Loucy (cell line): ENCODE measurements around the gene CALHM2.

Source experiments
- H2AFZ ChIP-seq: fragments of 200-600 bp; sonication (generic); 2 replicates; pipeline ENCODE4 v1.6.0; 2016; ENCODE audit warnings: antibody characterized with exemption, mild to moderate bottlenecking, low read length, moderate library complexity
- H3F3A ChIP-seq: fragments of 200-600 bp; 2 replicates; pipeline ENCODE4 v1.6.0; 2016; ENCODE audit warnings: antibody characterized with exemption, low read depth, mild to moderate bottlenecking
- H3K27me3 ChIP-seq: fragments of 200-600 bp; sonication (generic); 2 replicates; pipeline ENCODE4 v1.6.1; 2014; ENCODE audit warnings: low read length, mild to moderate bottlenecking; ENCODE audit not compliant: insufficient read depth, poor library complexity, severe bottlenecking
- H3K36me3 ChIP-seq: fragments of 200-600 bp; sonication (generic); 2 replicates; pipeline ENCODE4 v1.6.1; 2016; ENCODE audit warnings: low read length; ENCODE audit not compliant: insufficient read depth
- H3K4me1 ChIP-seq: fragments of 200-600 bp; sonication (generic); 2 replicates; pipeline ENCODE4 v1.5.1; 2014; ENCODE audit warnings: low read length, mild to moderate bottlenecking; ENCODE audit not compliant: insufficient read depth, poor library complexity, severe bottlenecking
- H3K4me2 ChIP-seq: fragments of 200-600 bp; sonication (generic); 2 replicates; pipeline ENCODE4 v1.6.0; 2014; ENCODE audit warnings: antibody characterized with exemption, low read length, low read depth, mild to moderate bottlenecking; ENCODE audit not compliant: poor library complexity, severe bottlenecking
- H3K4me3 ChIP-seq: fragments of 200-600 bp; sonication (generic); 2 replicates; pipeline ENCODE4 v1.5.1; 2014; ENCODE audit warnings: low read length, mild to moderate bottlenecking, mixed read lengths; ENCODE audit not compliant: poor library complexity, severe bottlenecking
- H3K79me2 ChIP-seq: fragments of 200-600 bp; sonication (generic); 2 replicates; pipeline ENCODE4 v1.6.1; 2014; ENCODE audit warnings: low read length; ENCODE audit not compliant: insufficient read depth
- H3K9ac ChIP-seq: fragments of 200-600 bp; sonication (generic); 2 replicates; pipeline ENCODE4 v1.6.0; 2014; ENCODE audit warnings: mild to moderate bottlenecking, low read depth, low read length, moderate library complexity; ENCODE audit not compliant: poor library complexity, severe bottlenecking
- H3K9me2 ChIP-seq: fragments of 200-600 bp; sonication (generic); replicated peaks from 2 replicates; pipeline ENCODE4 v1.6.1; 2016; ENCODE audit warnings: low read depth, low read length, mixed read lengths
- H3K9me3 ChIP-seq: fragments of 200-600 bp; sonication (generic); 2 replicates; pipeline ENCODE4 v1.6.1; 2014; ENCODE audit warnings: mild to moderate bottlenecking, antibody characterized with exemption, low read length, low read depth; ENCODE audit not compliant: insufficient read depth
- H4K20me1 ChIP-seq: fragments of 200-600 bp; sonication (generic); 2 replicates; pipeline ENCODE4 v1.6.0; 2014; ENCODE audit warnings: antibody characterized with exemption, low read length, mild to moderate bottlenecking; ENCODE audit not compliant: insufficient read depth, poor library complexity, severe bottlenecking
- CTCF ChIP-seq: fragments of 200-600 bp; sonication (generic); conservative IDR thresholded peaks from 2 replicates; pipeline ENCODE4 v1.5.1; 2014; ENCODE audit warnings: mild to moderate bottlenecking, antibody characterized with exemption, low read length
- EZH2phosphoT487 ChIP-seq: fragments of 200-600 bp; IDR thresholded peaks from 2 replicates; pipeline ENCODE4 v1.6.1; 2018; ENCODE audit warnings: antibody characterized with exemption, mild to moderate bottlenecking, moderate library complexity, borderline replicate concordance

CALHM2 gene

GRCh38 chr10:103499881-103500280, 47.7 kb upstream of the CALHM2 start:
- no peaks in the 10 kb centered on the region for H3K36me3 ChIP-seq
- no peak overlapping the region for H3K4me2 ChIP-seq
- no peak overlapping the region for H2AFZ ChIP-seq
- no peak overlapping the region for H3K4me3 ChIP-seq
- peaks cover 7% of the 10 kb centered on the region for H3K4me1 ChIP-seq
- H3K9ac ChIP-seq: no peak overlapping the region
- H3K9me2 ChIP-seq: no peaks in the 10 kb centered on the region
- H3K79me2 ChIP-seq: no peaks in the 10 kb centered on the region
- H3K9me3 ChIP-seq: no peaks in the 10 kb centered on the region
- peaks cover 4% of the 10 kb centered on the region for H3K27me3 ChIP-seq
- no peak for TF ChIP-seq EZH2phosphoT487
- TF ChIP-seq CTCF: no peak
- no peaks in the 10 kb centered on the region for H3F3A ChIP-seq
- no peaks in the 10 kb centered on the region for H4K20me1 ChIP-seq

GRCh38 chr10:103498936-103499638, 46.9 kb upstream of the CALHM2 start:
- no peak overlapping the region for H3K4me3 ChIP-seq
- no peak overlapping the region for H3K4me2 ChIP-seq
- no peaks in the 10 kb centered on the region for H3K36me3 ChIP-seq
- H3F3A ChIP-seq: no peaks in the 10 kb centered on the region
- peaks cover 12% of the 10 kb centered on the region for H3K27me3 ChIP-seq
- H3K4me1 ChIP-seq: peaks cover under 1% of the 10 kb centered on the region
- no peaks in the 10 kb centered on the region for H3K9me2 ChIP-seq
- no peaks in the 10 kb centered on the region for H3K79me2 ChIP-seq
- no peak for TF ChIP-seq CTCF
- H4K20me1 ChIP-seq: no peaks in the 10 kb centered on the region
- H3K9ac ChIP-seq: no peak overlapping the region
- no peak overlapping the region for H2AFZ ChIP-seq
- no peaks in the 10 kb centered on the region for H3K9me3 ChIP-seq

GRCh38 chr10:103497161-103497915, 45.2 kb upstream of the CALHM2 start:
- Histone ChIP-seq H3K4me2 (no peak overlapping the region), H3F3A (no peaks in the 10 kb centered on the region), H2AFZ (no peak overlapping the region), H3K9me2 (no peaks in the 10 kb centered on the region), H3K9me3 (no peaks in the 10 kb centered on the region), H3K27me3 (peaks cover 26% of the 10 kb centered on the region), H4K20me1 (no peaks in the 10 kb centered on the region), H3K4me1 (no peaks in the 10 kb centered on the region), H3K79me2 (no peaks in the 10 kb centered on the region), H3K9ac (no peak overlapping the region), H3K4me3 (no peak overlapping the region), H3K36me3 (no peaks in the 10 kb centered on the region)
- TF ChIP-seq EZH2phosphoT487 (no peak), CTCF (no peak)
